Right lobe of liver (tissue), 6 donors: ENCODE results near the gene SMYD4. TPM values are rescaled to one million over a fixed set of nuclear protein-coding genes. Genes with fewer than 3 reads are reported as not detected.

Experiments used
- ATAC-seq, 4 donors: fragments of 200-7000 bp; cut with Tn5 transposase; one replicate each; pipeline ENCODE4 v1.9.1; 2020; ENCODE audit warnings: mild to moderate bottlenecking in 4 of 4, moderate library complexity in 4 of 4
- DNase-seq, 3 donors: peaks; one replicate each; pipeline ENCODE4 v3.0.0-alpha.2; 2020
- H3K27ac ChIP-seq, 3 donors: fragments of 200-600 bp; one replicate each; pipeline ENCODE4 v1.8.0; 2022
- H3K27me3 ChIP-seq, 2 donors: fragments of 200-600 bp; one replicate each; pipeline ENCODE4 v1.8.0; 2022
- H3K36me3 ChIP-seq, 4 donors: fragments of 200-600 bp; sonication (generic) in 1 of 4; one replicate each; pipeline versions ENCODE4 v1.5.1 to v1.8.0; 2017 to 2022; ENCODE audit warnings: control low read depth in 1 of 4
- H3K4me1 ChIP-seq, 4 donors: fragments of 200-600 bp; sonication (generic) in 1 of 4; one replicate each; pipeline versions ENCODE4 v1.5.1 to v1.8.0; 2017 to 2022; ENCODE audit warnings: control low read depth in 1 of 4
- H3K4me3 ChIP-seq, 3 donors: fragments of 200-600 bp; one replicate each; pipeline ENCODE4 v1.8.0; 2022
- H3K9me3 ChIP-seq, 4 donors: fragments of 200-600 bp; sonication (generic) in 1 of 4; one replicate each; pipeline versions ENCODE4 v1.5.1 to v1.8.0; 2017 to 2022; ENCODE audit warnings: control low read depth in 1 of 4
- CTCF ChIP-seq, 4 donors: fragments of 200-600 bp in 3 of 4; fragments of 450-650 bp in 1 of 4; IDR thresholded peaks; one replicate each; pipeline versions ENCODE4 v1.5.1 to v1.8.0; 2016 to 2022; ENCODE audit warnings: antibody characterized with exemption in 4 of 4, mild to moderate bottlenecking in 2 of 4
- POLR2A ChIP-seq: fragments of 450-650 bp; IDR thresholded peaks from one replicate; pipeline ENCODE4 v1.6.1; 2017; ENCODE audit warnings: antibody characterized with exemption, mild to moderate bottlenecking
- WGBS: methylation state at CpG from one replicate; pipeline ENCODE4 v1.1.6; 2018; ENCODE audit warnings: low coverage, low lambda C conversion rate; ENCODE audit not compliant: insufficient coverage; ENCODE audit errors: missing lambda C conversion rate; 5-methylcytosine and 5-hydroxymethylcytosine counted together
- intact Hi-C, 2 donors: fragments of 100-400 bp; cut with DNase I; formaldehyde crosslinking; loops; one replicate each; pipeline versions ENCODE4 v1.11.2 to v1.14.1; 2022
- total RNA-seq, 6 experiments: library from RNA; depleted of rRNA in 2 of 6; stranded (reverse); fragments of >200 nt in 2 of 6; fragmentation: NEBNext Ultra II Directional in 3 of 6; extraction: Animal tissue kit (Norgen Biotek cat#: 25700) in 3 of 6; gene quantifications; one replicate each; pipeline versions ENCODE4 v1.1.0 to v1.2.4, GENCODE V29; 2016 to 2023
- donor health status: DM: no; HTN: yes; CAD: no.
- donor health status: DM: no; HTN: no; CAD: no.
- donor health status: DM: no; HTN: no; CAD: no.
- donor health status: DM: no; HTN: yes; CAD: no.
- donor health status: DM: no; HTN: yes; CAD: no.

SMYD4 gene
- total RNA-seq, 6 experiments from 2014 or later, result 4.6 to 6.7 (median 6.0) TPM

DNA sequence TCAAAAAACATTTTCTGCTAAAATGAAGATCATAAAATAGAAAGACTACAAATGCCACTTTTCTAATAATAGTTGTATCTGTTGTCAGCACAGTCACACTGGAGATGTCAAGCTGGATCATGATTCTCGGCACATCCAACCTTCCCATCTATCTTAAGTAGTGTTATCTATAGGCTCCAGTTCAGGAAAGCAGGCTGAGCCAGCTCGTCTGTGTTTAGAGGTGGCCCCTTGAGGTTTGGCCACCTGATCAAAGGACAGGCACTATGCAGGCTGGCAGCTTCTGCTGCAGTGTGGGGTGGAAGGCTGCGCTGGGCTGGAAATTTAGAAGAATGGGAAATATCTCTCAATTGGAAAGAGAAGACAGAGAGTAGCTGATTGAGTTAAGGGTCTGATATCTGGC is 32.4 kb downstream of the SMYD4 start:
- H3K4me1 ChIP-seq, result peaks cover 0 to 11% (median 2%) of the 10 kb centered on the region in 4 donors
- H3K36me3 ChIP-seq, result peaks cover 0 to 13% (median 0%) of the 10 kb centered on the region in 4 donors
- ATAC-seq (no peak), DNase-seq (no peak)
- 56% methylated on average over 3 of the region's 3 CpGs for WGBS
- H3K27ac ChIP-seq, result no peak overlapping the region
- no peaks in the 10 kb centered on the region for H3K27me3 ChIP-seq
- H3K9me3 ChIP-seq, result no peaks in the 10 kb centered on the region
- no peak for TF ChIP-seq POLR2A
- TF ChIP-seq CTCF (IDR thresholded peaks at IDR 0.05), result no peak
- intact Hi-C loops, result no loop called here
- H3K4me3 ChIP-seq, result no peak overlapping the region

- 15% methylated on average over 1 of the region's 1 CpG for WGBS
- H3K9me3 ChIP-seq, result no peaks in the 10 kb centered on the region
- H3K27ac ChIP-seq, result no peak overlapping the region
- intact Hi-C loops, result no loop called here
- no peaks in the 10 kb centered on the region for H3K27me3 ChIP-seq
- DNase-seq, result no peak
- TF ChIP-seq POLR2A (no peak), CTCF (IDR thresholded peaks at IDR 0.05) (no peak)
- H3K36me3 ChIP-seq, result peaks cover 0 to 13% (median 0%) of the 10 kb centered on the region in 4 donors
- no peak overlapping the region for H3K4me3 ChIP-seq
- H3K4me1 ChIP-seq, result peaks cover 0 to 6% (median 2%) of the 10 kb centered on the region in 4 donors
- peak in 3 of 4 donors; percentile 20 to 47 (median 27) for ATAC-seq
Measured at GRCh38 chr17:1796800-1797199, 32.9 kb downstream of the SMYD4 start.

DNA sequence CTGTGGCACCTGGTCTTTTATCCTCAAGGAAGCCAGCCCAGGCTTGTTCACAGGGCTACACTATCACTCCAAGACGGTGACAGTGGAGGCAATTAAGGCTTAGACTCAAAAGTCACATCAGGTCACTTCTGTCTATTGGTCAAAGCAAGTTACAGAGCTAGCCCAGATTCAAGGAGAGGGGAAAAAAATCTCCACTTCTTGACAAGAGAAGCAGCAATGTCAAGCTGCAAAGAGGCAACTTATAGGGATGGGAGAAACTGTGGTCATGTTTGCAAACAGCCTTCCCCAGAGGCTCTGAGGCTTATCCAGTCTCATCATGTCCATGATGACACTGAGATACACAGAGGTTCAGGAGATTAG is 36.3 kb downstream of the SMYD4 start:
- no peaks in the 10 kb centered on the region for H3K36me3 ChIP-seq
- no peak overlapping the region for H3K4me3 ChIP-seq
- H3K27me3 ChIP-seq, result no peaks in the 10 kb centered on the region
- H3K27ac ChIP-seq, result no peak overlapping the region
- ATAC-seq (no peak), DNase-seq (peak in 1 of 3 donors; percentile 8)
- peaks cover 0 to 8% (median 2%) of the 10 kb centered on the region in 4 donors for H3K4me1 ChIP-seq
- intact Hi-C loops, result no loop called here
- WGBS, result 82% methylated on average over 1 of the region's 1 CpG
- no peaks in the 10 kb centered on the region for H3K9me3 ChIP-seq
- TF ChIP-seq POLR2A (no peak), CTCF (IDR thresholded peaks at IDR 0.05) (no peak)

- no peak for TF ChIP-seq POLR2A
- TF ChIP-seq CTCF (IDR thresholded peaks at IDR 0.05), result no peak
- Histone ChIP-seq H3K9me3 (no peaks in the 10 kb centered on the region), H3K4me3 (no peak overlapping the region), H3K27me3 (no peaks in the 10 kb centered on the region), H3K27ac (no peak overlapping the region), H3K36me3 (no peaks in the 10 kb centered on the region), H3K4me1 (peaks cover 0 to 4% (median 0%) of the 10 kb centered on the region in 4 donors)
- DNase-seq, result peak in 2 of 3 donors; percentile 16 to 27
- 79% methylated on average over 16 of the region's 23 CpGs for WGBS
- ATAC-seq, result no peak
- intact Hi-C loops, result no loop called here
Measured at GRCh38 chr17:1792495-1793446, 36.9 kb downstream of the SMYD4 start.
